LHCN-M2 (cell line): Measurements from ENCODE around the gene WRAP53. TPM values are rescaled to one million over a fixed set of nuclear protein-coding genes. Genes with fewer than 3 reads are reported as not detected.

Experiments
- DNase-seq: peaks from one replicate; pipeline ENCODE4 v3.0.0-alpha.2; 2012; ENCODE audit warnings: low read depth
- total RNA-seq: library from RNA; depleted of rRNA; stranded (reverse); fragments of >200 nt; gene quantifications from 2 replicates; pipeline ENCODE4 v1.2.3, GENCODE V29; 2014

WRAP53 gene
- total RNA-seq, 1 experiment from 2014 or later, result 20.0 TPM

- no peak for DNase-seq
These were observed 19.8 kb downstream of the WRAP53 start for GRCh38 chr17:7707858-7708750.

- no peak for DNase-seq
These were observed 20.8 kb downstream of the WRAP53 start for GRCh38 chr17:7709031-7709430.

- DNase-seq, result no peak
These were observed 22.0 kb downstream of the WRAP53 start for GRCh38 chr17:7710301-7710700.

GRCh38 chr17:7711051-7711755 lies 22.9 kb downstream of the WRAP53 start:
- no peak for DNase-seq

GRCh38 chr17:7712111-7712771 lies 24.0 kb downstream of the WRAP53 start:
- no peak for DNase-seq

- DNase-seq, result no peak
These were observed 25.5 kb downstream of the WRAP53 start for GRCh38 chr17:7713782-7714181.

- DNase-seq, result no peak
These were observed 26.7 kb downstream of the WRAP53 start for GRCh38 chr17:7714721-7715594.

GRCh38 chr17:7715936-7716886 lies 27.9 kb downstream of the WRAP53 start:
- DNase-seq, result no peak

GRCh38 chr17:7716901-7717755 lies 28.9 kb downstream of the WRAP53 start, which contains the start of gene DNAH2:
DNAH2 (plus strand) TSS chr17:7717744; CDS start chr17:7719735, 1,991 bp downstream.
- peak; percentile 91 for DNase-seq

GRCh38 chr17:7717756-7718350 lies 29.6 kb downstream of the WRAP53 start:
- DNase-seq, result peak; percentile 23

- no peak for DNase-seq
These were observed 31.4 kb downstream of the WRAP53 start for GRCh38 chr17:7719661-7720060.

GRCh38 chr17:7720125-7720524 lies 31.8 kb downstream of the WRAP53 start:
- DNase-seq, result peak; percentile 29

- no peak for DNase-seq
These were observed 33.3 kb downstream of the WRAP53 start for GRCh38 chr17:7721612-7722011.

- no peak for DNase-seq
These were observed 39.6 kb downstream of the WRAP53 start for GRCh38 chr17:7727886-7728285.

- DNase-seq, result no peak
These were observed 41.5 kb downstream of the WRAP53 start for GRCh38 chr17:7729816-7730215.

GRCh38 chr17:7732981-7733539 lies 44.8 kb downstream of the WRAP53 start:
- no peak for DNase-seq

- DNase-seq, result no peak
These were observed 49.3 kb downstream of the WRAP53 start for GRCh38 chr17:7737601-7738000.

GRCh38 chr17:7739746-7740145 lies 51.5 kb downstream of the WRAP53 start:
- no peak for DNase-seq
